MG63 (cell line): ENCODE data around the gene MAP2K7. TPM values are rescaled to one million over a fixed set of nuclear protein-coding genes. Genes with fewer than 3 reads are reported as not detected.
"Not testable (repeated sequence)": the region's sequence is repeated elsewhere in the genome, so short reads cannot be mapped to it uniquely, and the experiment has no call there.

Experiments
- DNase-seq: peaks from one replicate; pipeline ENCODE4 v3.0.0-alpha.2; 2020
- H3K27me3 ChIP-seq: fragments of 250-450 bp; sonication (Bioruptor Pico); 2 replicates; pipeline ENCODE4 v1.5.1; 2020; ENCODE audit warnings: mild to moderate bottlenecking, moderate library complexity
- H3K36me3 ChIP-seq: fragments of 250-450 bp; sonication (Bioruptor Pico); 2 replicates; pipeline ENCODE4 v1.5.1; 2020; ENCODE audit warnings: mild to moderate bottlenecking, moderate library complexity
- H3K4me3 ChIP-seq: fragments of 250-450 bp; sonication (Bioruptor Pico); 2 replicates; pipeline ENCODE4 v1.5.1; 2020; ENCODE audit warnings: mild to moderate bottlenecking, moderate library complexity
- H3K9me3 ChIP-seq: fragments of 250-450 bp; sonication (Bioruptor Pico); 2 replicates; pipeline ENCODE4 v1.5.1; 2020; ENCODE audit warnings: mild to moderate bottlenecking, moderate library complexity
- total RNA-seq: library from RNA; depleted of rRNA; stranded (reverse); fragments of >200 nt; shearing (Covaris generic); gene quantifications from 2 replicates; pipeline ENCODE4 v1.2.3, GENCODE V29; 2014; ENCODE audit warnings: low replicate concordance

The MAP2K7 gene
- total RNA-seq, 1 experiment from 2014 or later, result 38.6 TPM

GRCh38 chr19:7910321-7911161 is 6.9 kb downstream of the MAP2K7 start:
- no peak for DNase-seq
- Histone ChIP-seq H3K36me3 (peaks cover 62% of the 10 kb centered on the region), H3K4me3 (no peak overlapping the region), H3K9me3 (no peaks in the 10 kb centered on the region), H3K27me3 (peaks cover 11% of the 10 kb centered on the region)

DNA sequence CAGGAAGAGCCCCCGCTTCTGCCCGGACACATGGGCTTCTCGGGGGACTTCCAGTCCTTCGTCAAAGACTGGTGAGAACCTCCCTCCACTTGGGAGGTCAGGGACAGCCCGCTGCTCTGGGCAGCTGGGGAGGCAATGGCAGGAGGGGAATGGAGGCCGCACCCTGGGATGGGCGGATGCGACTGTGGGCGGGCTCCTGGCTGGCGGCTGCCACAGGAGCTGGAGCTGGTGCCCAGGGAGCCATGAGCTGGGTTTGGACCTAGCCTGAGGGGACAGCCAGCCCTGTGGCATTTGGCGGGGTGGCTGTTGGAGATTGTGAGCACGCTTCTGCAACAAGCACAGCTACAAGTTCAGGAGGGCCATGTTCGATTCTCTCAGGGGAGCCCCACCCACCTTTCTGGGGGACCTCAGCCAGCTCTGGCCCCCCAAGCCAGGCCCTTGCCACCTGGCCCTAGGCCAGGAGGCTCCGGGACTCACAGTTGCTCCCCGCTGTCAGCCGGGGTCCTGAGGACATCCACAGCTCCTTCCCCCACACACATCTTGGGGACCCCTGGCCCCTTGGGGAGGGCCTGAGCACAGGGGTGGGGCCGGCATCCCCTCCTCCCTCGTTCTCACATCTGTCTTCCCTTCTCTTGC is 7.9 kb downstream of the MAP2K7 start:
- Histone ChIP-seq H3K36me3 (peaks cover 51% of the 10 kb centered on the region), H3K9me3 (no peaks in the 10 kb centered on the region), H3K27me3 (peaks cover 22% of the 10 kb centered on the region), H3K4me3 (no peak overlapping the region)
- no peak for DNase-seq

DNA sequence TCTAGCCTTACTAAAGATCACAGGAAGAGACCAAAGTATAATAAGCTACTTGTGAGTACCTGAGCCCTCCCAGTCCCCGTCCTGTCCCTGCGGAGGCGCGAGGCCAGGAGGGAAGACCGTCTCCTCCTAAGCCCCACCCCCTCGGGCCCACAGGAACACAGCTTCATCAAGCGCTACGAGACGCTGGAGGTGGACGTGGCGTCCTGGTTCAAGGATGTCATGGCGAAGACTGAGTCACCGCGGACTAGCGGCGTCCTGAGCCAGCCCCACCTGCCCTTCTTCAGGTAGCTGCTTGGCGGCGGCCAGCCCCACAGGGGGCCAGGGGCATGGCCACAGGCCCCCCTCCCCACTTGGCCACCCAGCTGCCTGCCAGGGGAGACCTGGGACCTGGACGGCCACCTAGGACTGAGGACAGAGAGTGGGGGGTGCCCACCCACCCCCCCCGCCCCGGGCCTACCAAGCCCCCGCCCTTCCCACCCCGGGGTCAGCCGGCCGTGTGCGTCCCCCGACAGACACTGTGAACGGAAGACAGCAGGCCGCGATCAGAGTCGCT is 8.5 kb downstream of the MAP2K7 start:
- peaks cover 47% of the 10 kb centered on the region for H3K36me3 ChIP-seq
- DNase-seq, result no peak
- H3K4me3 ChIP-seq, result no peak overlapping the region
- H3K9me3 ChIP-seq, result no peaks in the 10 kb centered on the region
- H3K27me3 ChIP-seq, result peaks cover 26% of the 10 kb centered on the region

DNA sequence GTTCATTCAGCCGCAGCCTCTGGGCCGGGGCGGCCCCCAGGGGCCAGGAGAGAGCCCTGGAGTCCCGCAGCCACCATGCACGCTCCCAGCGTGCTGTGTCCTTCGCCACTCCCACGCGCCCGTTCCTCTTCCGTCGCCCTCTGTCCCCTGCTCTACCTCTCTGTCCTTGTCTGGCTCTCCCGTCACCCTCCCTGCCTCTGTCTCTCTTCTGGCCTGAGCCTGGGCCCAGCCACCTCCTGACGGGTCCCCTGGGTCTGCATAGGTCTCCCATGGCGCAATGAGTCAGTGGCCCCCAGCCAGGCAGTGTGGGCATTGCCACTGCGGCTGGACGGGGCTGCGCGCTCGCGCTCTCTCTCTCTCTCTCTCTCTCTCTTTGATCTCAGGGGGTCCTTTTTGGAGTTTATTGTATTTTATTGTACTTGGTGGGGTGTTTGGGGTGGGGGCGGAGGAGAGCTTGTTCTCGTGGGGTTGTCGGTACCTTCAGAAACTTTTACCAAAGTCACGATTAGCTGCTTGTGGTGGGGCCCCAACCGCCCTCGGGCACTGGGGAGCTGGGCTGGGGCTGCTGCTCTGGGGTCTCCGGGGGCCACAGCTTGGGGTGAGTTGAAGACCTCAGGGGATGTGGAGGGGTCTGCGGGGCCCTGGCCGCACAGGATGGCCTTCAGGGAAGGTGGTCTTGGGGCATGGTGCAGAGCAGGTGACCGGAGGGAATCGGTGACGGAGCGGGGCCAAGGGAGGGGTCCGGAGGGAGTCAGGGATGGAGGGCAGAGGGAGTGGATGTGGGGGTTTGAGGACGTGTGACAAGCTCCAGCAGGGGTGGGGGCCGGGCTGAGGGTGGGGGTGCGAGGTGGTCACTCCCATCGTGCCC is 9.3 kb downstream of the MAP2K7 start:
- H3K4me3 ChIP-seq, result no peak overlapping the region
- no peaks in the 10 kb centered on the region for H3K9me3 ChIP-seq
- H3K27me3 ChIP-seq, result peaks cover 29% of the 10 kb centered on the region
- DNase-seq, result no peak
- H3K36me3 ChIP-seq, result peaks cover 41% of the 10 kb centered on the region

- no peak for DNase-seq
- Histone ChIP-seq H3K36me3 (peaks cover 36% of the 10 kb centered on the region), H3K9me3 (no peaks in the 10 kb centered on the region), H3K4me3 (no peak overlapping the region), H3K27me3 (peaks cover 32% of the 10 kb centered on the region)
Observed at GRCh38 chr19:7913652-7914051, 10.0 kb downstream of the MAP2K7 start.

GRCh38 chr19:7914099-7914498 is 10.4 kb downstream of the MAP2K7 start:
- Histone ChIP-seq H3K9me3 (no peaks in the 10 kb centered on the region), H3K4me3 (no peak overlapping the region), H3K36me3 (peaks cover 33% of the 10 kb centered on the region), H3K27me3 (peaks cover 32% of the 10 kb centered on the region)
- DNase-seq, result no peak

DNA sequence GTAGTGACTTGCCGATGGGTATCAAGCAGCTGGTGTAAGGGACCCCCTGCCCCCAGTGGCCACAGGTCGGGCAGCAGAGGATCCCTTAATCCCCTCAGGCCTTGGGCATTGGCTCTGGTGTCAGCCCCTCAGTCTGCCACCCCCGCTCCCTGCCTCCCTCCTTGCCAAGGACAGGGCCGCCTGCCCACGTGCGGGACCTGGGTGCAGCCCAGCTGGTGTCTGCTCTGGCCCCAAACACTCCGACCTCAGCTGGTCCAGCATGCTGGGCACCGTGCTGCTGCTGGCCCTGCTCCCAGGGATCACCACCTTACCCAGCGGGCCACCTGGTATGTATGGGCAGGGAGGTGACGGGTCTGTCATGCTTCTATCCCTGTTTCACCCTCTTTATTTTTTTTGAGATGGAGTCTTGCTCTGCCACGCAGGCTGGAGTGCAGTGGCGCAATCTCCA is 10.9 kb downstream of the MAP2K7 start, which contains the start of gene TGFBR3L:
TGFBR3L (plus strand) TSS at position 233 of the 448 bp plus-strand sequence.
- peak; percentile 46 for DNase-seq
- Histone ChIP-seq H3K9me3 (no peaks in the 10 kb centered on the region), H3K27me3 (peaks cover 32% of the 10 kb centered on the region), H3K36me3 (peaks cover 29% of the 10 kb centered on the region), H3K4me3 (no peak within 1 kb of the TSS)

DNA sequence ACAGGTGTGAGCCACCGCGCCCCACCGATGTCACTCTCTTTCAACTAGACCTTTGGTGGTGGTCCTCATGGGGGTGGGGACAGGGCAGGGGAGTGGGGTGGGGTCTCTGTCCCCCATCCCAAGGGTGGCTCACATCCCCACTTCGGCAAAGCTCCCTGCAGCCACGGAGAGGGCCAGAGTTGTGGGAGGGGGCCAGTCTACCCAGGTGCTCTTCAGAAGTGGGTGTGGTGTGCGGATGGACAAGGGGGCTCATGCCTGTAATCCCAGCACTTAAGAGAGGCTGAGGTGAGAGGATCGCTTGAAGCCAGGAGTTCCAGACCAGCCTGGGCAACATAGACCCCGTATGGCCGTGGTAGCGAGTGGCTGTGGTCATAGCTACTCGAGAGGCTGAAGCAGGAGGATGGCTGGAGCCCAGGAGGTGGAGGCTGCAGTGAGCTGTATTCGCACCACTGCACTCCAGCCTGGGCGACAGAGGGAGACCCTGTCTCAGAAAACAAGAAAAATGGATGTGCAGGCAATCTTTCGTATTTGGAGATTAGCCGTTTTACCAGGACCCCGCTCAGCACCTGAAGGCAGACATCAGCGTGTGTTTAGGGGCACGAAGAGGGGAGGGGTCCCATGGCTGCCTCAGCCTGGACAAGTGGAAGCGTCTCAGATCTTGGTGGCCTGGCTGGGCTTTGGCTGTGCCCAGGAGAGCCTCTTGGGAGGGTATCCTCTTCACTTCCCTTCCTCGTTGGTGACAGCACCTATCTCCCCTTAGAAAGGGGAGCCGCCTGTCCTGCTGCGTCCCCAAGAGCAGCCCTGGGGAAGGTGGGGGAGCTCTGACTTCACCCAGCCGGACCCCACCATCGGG is 11.8 kb downstream of the MAP2K7 start:
- no peaks in the 10 kb centered on the region for H3K9me3 ChIP-seq
- H3K36me3 ChIP-seq, result peaks cover 22% of the 10 kb centered on the region
- DNase-seq, result no peak
- H3K4me3 ChIP-seq, result no peak overlapping the region
- peaks cover 32% of the 10 kb centered on the region for H3K27me3 ChIP-seq

GRCh38 chr19:7916103-7916954 is 12.7 kb downstream of the MAP2K7 start:
- peak; percentile 47 for DNase-seq

GRCh38 chr19:7916955-7917266 is 13.2 kb downstream of the MAP2K7 start:
- no peak for DNase-seq
- Histone ChIP-seq H3K27me3 (peaks cover 32% of the 10 kb centered on the region), H3K36me3 (peaks cover 12% of the 10 kb centered on the region), H3K4me3 (no peak overlapping the region), H3K9me3 (no peaks in the 10 kb centered on the region)

More at GRCh38 chr19:7916103-7916954, 12.7 kb downstream of the MAP2K7 start:
- Histone ChIP-seq H3K9me3 (no peaks in the 10 kb centered on the region), H3K27me3 (peaks cover 32% of the 10 kb centered on the region), H3K4me3 (peak overlapping the region; percentile 19; the same call in 1 of the 2 replicates), H3K36me3 (peaks cover 13% of the 10 kb centered on the region)

GRCh38 chr19:7917267-7918061 is 13.8 kb downstream of the MAP2K7 start:
- Histone ChIP-seq H3K27me3 (peaks cover 32% of the 10 kb centered on the region), H3K9me3 (no peaks in the 10 kb centered on the region), H3K36me3 (peaks cover 14% of the 10 kb centered on the region), H3K4me3 (no peak overlapping the region)
- DNase-seq, result no peak

DNA sequence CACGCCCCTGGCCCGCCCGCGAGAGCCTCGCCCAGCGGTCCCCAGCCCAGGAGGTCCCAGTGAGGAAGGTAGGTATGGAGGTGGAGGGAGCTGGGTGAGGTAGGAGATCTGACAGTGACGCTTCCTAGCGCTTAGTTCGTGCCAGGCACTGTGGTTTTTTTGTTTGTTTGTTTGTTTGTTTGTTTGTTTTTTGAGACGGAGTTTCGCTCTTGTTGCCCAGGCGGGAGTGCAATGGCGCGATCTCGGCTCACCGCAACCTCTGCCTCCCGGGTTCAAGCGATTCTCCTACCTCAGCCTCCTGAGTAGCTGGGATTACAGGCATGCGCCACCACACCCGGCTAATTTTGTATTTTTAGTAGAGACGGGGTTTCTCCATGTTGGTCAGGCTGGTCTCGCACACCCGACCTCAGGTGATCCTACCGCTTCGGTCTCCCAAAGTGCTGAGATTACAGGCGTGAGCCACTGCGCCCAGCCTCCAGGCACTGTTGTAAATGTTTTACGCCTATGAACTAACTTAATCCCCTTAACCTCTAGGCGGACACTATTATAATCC is 14.5 kb downstream of the MAP2K7 start:
- Histone ChIP-seq H3K36me3 (peaks cover 17% of the 10 kb centered on the region), H3K27me3 (peaks cover 32% of the 10 kb centered on the region)
- not testable (repeated sequence) for H3K9me3 ChIP-seq, DNase-seq, H3K4me3 ChIP-seq

- no peak overlapping the region; the same call in 1 of the 2 replicates for H3K4me3 ChIP-seq
- no peaks in the 10 kb centered on the region for H3K9me3 ChIP-seq
- no peak for DNase-seq
- peaks cover 18% of the 10 kb centered on the region for H3K36me3 ChIP-seq
- H3K27me3 ChIP-seq, result peaks cover 32% of the 10 kb centered on the region
Observed at GRCh38 chr19:7918615-7919421, 15.1 kb downstream of the MAP2K7 start.
